KG1 (cell line): Measurements from ENCODE around the gene NEBL.

ENCODE experiments used
- DNase-seq: peaks from one replicate; lab custom pipeline; 2025; lab: John Stamatoyannopoulos, UW

Gene NEBL

DNA sequence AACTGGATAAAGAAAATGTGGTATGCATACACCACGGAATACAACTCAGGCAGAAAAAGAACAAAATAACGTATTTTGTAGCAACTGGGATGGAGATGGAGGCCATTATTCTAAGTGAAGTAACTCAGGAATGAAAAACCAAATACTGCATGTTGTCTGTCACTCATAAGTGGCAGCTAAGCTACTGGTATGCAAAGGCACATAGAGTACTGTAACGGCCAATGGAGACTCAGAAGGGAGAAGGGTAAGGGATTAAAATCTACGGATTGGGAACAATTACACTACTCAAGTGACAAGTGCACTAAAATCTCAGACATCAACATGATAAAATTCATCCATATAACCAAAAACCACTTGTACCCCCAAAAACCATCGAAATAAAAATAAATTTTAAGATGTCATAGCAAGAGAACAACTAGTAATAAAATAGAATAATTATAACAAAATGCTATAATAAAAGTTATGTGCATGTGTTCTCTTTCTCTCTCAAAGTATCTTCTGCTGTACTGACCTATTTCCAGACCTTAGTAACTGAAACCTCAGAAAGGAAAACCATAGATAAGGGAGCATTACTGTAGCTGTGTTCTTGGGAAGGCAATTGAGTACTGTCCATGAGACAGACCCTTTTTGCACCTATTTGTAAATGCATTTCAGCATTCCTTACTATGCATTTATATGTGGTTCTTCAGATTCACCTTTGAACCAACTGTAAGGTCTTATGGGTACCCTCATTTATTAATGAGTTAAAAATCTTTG lies 6.7 kb upstream of the NEBL start:
- DNase-seq: no peak

DNA sequence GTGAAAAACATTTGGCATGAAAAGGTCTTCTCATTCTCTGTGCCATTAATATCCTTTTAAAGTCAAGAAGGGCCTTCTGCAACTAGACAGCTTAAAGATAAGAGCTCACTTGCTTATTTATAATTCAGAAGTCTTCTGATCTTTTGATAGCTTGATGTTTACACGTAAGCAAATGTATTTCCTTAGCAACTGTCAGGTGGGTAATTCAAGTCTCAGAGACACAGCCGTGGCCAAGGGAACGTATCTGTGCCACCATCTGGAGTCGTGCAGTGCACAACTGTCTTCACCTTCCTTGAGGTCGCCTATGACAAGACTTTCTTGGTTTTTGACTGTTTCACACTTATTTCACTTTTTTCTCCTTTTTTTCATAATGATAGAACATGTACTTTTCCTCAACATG lies 4.0 kb upstream of the NEBL start:
- no peak for DNase-seq

GRCh38 chr10:20898866-20899535 lies 1.9 kb upstream of the NEBL start:
- DNase-seq: no peak

- DNase-seq: no peak
These were observed 3.8 kb downstream of the NEBL start for GRCh38 chr10:20893297-20893696.

- no peak for DNase-seq
These were observed 4.3 kb downstream of the NEBL start for GRCh38 chr10:20892796-20893195.

DNA sequence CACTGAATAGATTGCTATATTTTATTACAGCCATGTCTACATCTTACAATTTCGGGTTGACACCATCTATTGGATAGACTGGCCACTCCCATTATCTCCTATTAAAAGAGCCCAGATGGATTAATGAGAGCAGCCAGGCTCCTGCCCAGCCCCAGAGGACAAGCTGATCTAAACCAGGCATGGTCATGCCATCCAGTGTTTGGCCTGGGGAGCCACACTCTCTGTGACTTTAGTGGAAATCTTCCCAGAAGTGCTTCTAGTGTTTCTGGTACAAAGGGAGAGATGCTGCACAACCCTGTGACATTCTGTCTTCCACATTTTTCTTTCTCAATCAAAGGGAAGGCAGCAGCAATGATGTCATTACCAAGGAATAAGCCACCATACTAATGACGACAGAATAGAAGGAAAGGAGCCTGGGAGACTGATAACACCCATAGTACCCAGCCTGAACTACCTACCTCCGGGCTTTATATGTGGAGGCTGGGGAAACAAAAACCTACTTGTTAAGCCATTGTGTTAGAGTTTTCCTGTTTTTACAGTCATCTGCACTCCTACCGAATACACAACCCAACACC lies 5.0 kb downstream of the NEBL start:
- DNase-seq: no peak

GRCh38 chr10:20891338-20891714 lies 5.8 kb downstream of the NEBL start:
- DNase-seq: no peak

DNA sequence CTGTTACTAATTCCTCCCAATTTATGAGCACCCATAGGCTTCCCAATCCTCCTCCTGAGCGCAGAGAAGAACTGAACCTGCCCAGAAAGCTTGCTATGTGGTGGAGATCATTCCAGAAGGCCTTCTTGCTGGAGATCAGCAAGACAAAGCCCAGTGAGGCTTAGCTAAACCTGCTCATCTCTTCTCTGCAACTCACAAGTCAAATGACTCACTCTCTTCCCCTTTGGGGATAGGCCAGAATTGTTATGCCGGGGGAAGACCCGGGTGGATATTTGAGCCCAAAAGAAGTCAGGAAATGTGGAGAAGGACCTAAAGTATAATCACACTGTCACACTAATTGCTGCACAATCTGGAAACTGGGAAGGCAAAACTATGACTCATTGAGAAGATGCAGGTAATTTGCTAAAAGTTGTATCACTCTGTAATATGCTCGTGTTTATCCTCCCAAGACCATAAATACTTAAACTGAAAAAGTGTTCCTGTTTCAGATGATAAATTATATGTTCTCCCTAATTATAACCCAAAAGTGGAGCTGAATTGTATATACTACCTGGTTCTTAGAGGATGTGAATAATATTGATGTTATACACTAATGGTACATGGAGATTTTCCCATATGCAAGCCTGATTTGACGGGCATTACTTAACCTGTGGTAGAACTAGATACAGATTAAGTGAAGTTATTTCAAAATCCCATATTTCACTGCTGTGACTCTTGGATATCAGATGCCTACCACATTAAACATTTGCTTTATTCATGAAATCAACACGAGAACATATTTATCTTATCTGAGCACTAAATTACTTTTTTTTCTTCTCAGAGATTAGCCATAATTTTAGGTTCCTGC lies 6.4 kb downstream of the NEBL start:
- DNase-seq: no peak

GRCh38 chr10:20890009-20890408 lies 7.1 kb downstream of the NEBL start:
- no peak for DNase-seq

GRCh38 chr10:20888620-20889330 lies 8.3 kb downstream of the NEBL start:
- no peak for DNase-seq

DNA sequence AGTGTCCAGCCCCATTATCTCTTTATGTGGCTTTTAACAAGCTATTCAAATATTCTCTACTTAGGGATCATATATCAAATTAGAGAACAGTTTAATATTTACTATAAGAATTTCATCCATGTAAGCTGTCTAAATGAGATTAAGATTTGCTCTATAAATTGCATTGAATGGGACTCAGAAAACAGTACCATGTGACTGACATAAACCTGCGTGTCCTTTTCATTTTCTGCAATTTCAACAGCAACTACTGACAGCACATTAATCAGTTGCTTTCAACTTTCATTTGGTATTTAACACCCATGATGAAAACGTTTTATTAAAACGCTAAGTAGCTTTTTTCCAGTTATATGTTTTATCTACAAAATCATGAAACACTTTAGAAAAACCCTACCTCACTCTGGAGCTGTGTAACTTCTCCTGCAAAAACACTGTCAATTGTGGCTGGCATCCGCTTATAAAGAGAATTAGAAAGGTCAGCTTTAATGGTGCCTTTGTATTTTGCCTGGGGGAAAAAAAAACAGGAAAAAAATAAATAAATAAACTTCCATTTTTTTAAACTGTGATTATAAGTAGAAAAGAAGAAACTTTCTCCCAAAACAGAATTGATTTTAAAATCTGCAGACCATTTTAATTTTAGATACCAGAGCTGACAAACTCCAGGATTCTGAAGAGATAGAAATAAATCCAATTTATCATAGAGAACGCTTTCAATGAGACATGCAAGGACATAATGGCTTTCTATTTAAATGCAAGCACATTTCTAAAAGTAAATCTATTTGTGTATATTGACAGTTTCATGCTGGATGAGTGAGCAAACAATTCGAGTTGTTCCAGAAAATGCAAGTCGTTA lies 9.2 kb downstream of the NEBL start:
- DNase-seq: no peak

- no peak for DNase-seq
These were observed 11.4 kb downstream of the NEBL start for GRCh38 chr10:20885678-20886077.

- DNase-seq: no peak
These were observed 13.6 kb downstream of the NEBL start for GRCh38 chr10:20883552-20883951.

DNA sequence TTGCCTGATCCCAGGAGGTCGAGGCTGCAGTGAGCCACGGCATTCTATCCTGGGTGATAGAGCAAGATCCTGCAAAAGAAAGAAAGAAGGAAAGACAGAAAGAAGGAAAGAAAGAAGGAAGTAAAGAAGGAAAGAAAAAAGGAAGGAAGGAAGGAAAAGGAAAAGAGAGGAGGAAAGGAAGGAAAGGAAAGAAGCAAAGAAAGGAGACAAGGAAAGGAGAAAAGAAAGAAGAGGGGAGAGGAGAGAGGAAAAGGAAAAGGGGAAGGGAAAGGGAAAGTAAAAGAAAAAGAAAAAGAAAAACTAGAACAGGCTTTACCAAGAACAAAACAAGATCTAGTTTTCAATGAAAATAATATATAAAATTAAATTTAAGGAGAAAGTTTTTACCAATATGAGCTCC lies 15.0 kb downstream of the NEBL start:
- no peak for DNase-seq

DNA sequence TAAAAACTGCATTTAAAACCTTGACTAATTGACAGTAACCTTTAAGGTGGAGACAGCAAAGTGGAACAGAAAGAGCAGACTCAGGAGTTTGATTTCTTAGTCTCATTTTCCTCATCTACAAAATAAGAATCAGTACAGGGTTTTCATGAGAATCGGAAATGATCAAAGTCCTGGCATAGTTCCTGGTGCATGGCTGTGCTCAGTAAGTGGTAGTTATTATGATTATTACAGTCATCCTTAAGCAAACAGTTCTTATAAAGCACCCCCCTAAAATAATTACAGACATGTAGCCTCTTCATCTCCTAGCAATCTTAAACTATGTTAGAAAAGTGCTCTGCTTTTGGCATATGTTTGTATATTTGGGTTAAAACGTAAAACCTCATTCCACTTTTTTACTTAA lies 18.0 kb downstream of the NEBL start:
- DNase-seq: no peak

DNA sequence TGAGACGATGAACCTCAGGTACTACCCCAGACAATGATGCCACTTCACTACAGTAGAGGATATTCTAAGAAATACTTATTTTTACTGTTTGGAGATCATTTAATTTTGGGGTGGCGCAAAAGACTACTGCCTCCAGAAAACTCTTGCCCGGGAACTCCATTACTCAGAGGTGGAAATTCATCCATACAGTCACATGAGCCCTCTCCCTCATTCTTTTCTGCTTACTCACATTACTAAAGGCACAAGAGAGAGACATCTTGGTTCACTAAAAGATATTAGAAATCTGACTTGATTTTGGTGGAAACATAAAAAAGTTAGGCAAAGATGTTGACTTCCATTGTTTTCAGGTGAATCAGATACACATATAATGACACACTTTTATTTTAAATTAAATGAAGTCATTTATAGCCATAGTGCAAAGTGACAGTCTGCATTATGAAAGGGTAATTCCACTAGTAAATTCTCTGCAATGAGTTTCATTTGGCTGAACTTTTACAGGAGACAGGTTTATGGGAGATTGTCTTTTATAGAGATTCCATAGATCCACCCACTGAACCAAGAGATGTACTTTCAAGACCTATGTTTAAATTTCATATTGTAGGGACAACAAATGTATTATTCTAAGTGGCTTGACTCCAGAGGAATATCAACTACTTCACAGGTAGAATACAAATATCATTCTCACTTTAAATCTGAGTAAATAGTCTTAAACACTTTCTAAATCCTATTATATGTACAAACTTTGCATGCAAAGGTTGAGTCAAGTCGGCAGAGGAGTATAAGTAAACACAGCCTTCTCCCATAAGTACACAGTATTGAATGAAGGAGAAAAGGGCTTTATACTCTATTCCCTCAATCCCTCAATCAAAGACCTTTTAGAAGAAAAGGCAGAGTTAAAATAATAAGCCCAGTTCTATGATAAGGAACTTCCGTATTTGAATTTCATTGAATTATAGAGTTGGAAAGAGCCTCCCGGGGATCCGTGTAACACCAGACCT lies 18.8 kb downstream of the NEBL start:
- no peak for DNase-seq

DNA sequence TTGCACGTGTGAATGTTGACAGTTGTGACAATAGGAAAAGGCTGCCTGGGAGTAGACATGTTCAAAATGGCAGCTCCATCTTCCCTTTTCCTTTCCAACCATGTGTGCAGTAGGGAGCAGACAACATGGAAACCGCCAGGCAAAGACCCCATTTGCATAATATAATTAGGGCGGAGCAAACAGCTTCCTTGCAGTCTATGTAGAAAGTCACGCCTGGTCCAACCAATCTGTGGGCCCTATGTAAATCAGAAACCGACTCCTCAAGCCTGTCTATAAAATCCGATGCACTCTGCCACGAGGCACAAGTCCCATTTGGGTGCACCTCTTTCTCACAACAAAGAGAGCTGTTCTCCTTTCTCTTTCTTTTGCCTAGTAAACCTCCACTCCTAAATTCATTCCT lies 19.6 kb downstream of the NEBL start:
- no peak for DNase-seq

GRCh38 chr10:20874261-20874660 lies 22.9 kb downstream of the NEBL start:
- DNase-seq: no peak

DNA sequence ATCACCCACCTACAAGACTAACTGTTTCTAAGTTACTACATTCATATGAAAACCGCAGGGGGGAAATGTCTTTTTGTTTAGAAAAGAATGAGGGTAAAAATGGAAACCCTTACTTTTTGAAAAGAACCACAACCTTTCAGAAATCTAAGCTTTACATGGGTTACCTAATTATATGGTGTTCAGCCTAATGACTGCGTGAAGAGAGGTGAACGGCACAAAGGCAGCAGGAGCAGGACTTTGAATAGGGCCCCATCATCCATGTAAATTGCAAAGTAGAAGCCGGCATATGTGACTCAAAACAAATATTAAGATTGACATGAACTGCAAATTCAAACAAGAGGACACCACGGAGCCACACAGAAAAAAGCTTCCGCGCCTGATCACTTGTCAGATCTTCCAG lies 25.1 kb downstream of the NEBL start:
- DNase-seq: no peak

- DNase-seq: no peak
These were observed 26.3 kb downstream of the NEBL start for GRCh38 chr10:20870834-20871233.
